Thyroid gland (tissue), 4 donors: Measurements from ENCODE around the gene ELAVL2.

Experiments
- CTCF ChIP-seq, 6 experiments: fragments of 200-600 bp in 3 of 6; fragments of 450-650 bp in 3 of 6; sonication (generic) in 3 of 6; IDR thresholded peaks; one replicate each; pipeline ENCODE4 v1.5.1; 2016 to 2019; ENCODE audit warnings: antibody characterized with exemption in 6 of 6, mild to moderate bottlenecking in 2 of 6, inconsistent platforms in 1 of 6, moderate library complexity in 1 of 6
- POLR2A ChIP-seq, 2 donors: fragments of 450-650 bp; IDR thresholded peaks; one replicate each; pipeline ENCODE4 v1.6.1; 2017; ENCODE audit warnings: antibody characterized with exemption in 2 of 2, mild to moderate bottlenecking in 2 of 2, moderate library complexity in 1 of 2

- TF ChIP-seq POLR2A (IDR thresholded peaks at IDR 0.05) (no peak), CTCF (IDR thresholded peaks at IDR 0.05) (no peak)
Measured at GRCh38 chr9:23798325-23798724, 27.7 kb downstream of the ELAVL2 start.
